Bronchial epithelial cell (primary cell): ENCODE measurements around the gene HNRNPC. TPM values are rescaled to one million over a fixed set of nuclear protein-coding genes. Genes with fewer than 3 reads are reported as not detected.
"Not testable (repeated sequence)": the region's sequence is repeated elsewhere in the genome, so short reads cannot be mapped to it uniquely, and the experiment has no call there.

ENCODE experiments used
- DNase-seq: peaks from one replicate; pipeline ENCODE4 v3.0.0-alpha.2; 2010; ENCODE audit warnings: low read depth
- FAIRE-seq: peaks from 2 replicates; lab custom pipeline; 2011; peaks lifted over from hg19 to GRCh38; lab: Jason Lieb, UNC
- H3K27me3 ChIP-seq: 2 replicates; pipeline ENCODE4 v1.5.1; 2011; ENCODE audit warnings: low read length; ENCODE audit not compliant: control insufficient read depth, insufficient read depth
- H3K36me3 ChIP-seq: 2 replicates; pipeline ENCODE4 v1.5.1; 2011; ENCODE audit warnings: low read length; ENCODE audit not compliant: control insufficient read depth, insufficient read depth
- H3K4me3 ChIP-seq: 2 replicates; pipeline ENCODE4 v1.5.1; 2011; ENCODE audit warnings: mild to moderate bottlenecking, low read depth, low read length, control low read depth
- CTCF ChIP-seq: IDR thresholded peaks from 2 replicates; pipeline ENCODE4 v1.5.1; 2011; ENCODE audit warnings: mild to moderate bottlenecking, moderate library complexity, low read length, control low read depth, inconsistent platforms; ENCODE audit not compliant: insufficient read depth, severe bottlenecking
- total RNA-seq: library from RNA; depleted of rRNA; stranded (reverse); fragments of >200 nt; gene quantifications from 2 replicates; pipeline ENCODE4 v1.2.1, GENCODE V29; 2014

Gene HNRNPC
- total RNA-seq, 1 donor from 2014 or later = 870 TPM

DNA sequence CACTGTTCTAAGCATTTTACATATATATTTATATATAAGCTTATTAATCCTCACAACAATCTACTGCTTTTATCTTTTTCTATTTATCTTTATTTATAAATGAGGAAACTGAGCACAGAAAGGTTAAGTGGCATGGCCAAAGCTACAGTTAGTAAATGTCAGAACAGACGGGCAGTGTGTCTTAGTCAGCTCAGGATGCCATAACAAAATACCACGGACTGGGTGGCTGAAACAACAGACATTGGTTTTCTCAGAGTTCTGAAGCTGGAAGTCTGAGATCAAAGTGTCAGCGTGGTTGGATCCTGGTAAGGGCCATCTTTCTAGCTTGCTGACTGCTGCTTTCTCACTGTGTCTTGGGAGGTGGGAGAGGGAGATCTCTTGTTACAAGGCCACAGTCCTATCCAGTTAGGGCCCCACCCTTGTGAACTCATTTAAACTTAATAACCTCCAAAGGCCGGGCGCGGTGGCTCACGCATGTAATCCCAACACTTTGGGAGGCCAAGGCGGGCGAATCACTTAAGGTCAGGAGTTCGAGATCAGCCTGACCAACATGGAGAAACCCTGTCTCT is 30.4 kb upstream of the HNRNPC start:
- FAIRE-seq (no peak), DNase-seq (no peak)
- TF ChIP-seq CTCF = no peak
- no peaks in the 10 kb centered on the region for H3K36me3 ChIP-seq
- H3K27me3 ChIP-seq = peaks cover 3% of the 10 kb centered on the region
- H3K4me3 ChIP-seq = no peak overlapping the region

- H3K27me3 ChIP-seq = peaks cover 3% of the 10 kb centered on the region
- FAIRE-seq = no peak
- no peak for TF ChIP-seq CTCF
Observed at GRCh38 chr14:21298358-21298757, 29.1 kb upstream of the HNRNPC start.

DNA sequence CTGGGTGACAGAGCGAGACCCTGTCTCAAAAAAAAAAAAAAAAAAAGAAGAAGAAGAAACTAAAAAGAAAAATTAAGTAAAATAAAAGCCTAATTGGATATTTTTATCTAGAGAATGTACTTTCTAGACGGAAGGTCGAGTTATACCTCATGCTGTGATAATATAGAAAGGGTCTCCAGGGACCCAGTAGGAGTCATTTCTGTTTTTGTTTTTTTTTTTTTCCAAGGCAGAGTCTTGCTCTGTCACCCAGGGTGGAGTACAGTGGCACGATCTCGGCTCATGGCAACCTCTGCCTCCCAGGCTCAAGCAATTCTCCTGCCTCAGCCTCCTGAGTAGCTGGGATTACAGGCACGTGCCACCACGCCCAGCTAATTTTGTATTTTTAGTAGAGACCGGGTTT is 24.8 kb upstream of the HNRNPC start:
- H3K27me3 ChIP-seq, FAIRE-seq, H3K4me3 ChIP-seq, H3K36me3 ChIP-seq, DNase-seq: not testable (repeated sequence)

More at GRCh38 chr14:21298358-21298757, 29.1 kb upstream of the HNRNPC start:
- DNase-seq = no peak
- no peaks in the 10 kb centered on the region for H3K36me3 ChIP-seq
- H3K4me3 ChIP-seq = no peak overlapping the region

DNA sequence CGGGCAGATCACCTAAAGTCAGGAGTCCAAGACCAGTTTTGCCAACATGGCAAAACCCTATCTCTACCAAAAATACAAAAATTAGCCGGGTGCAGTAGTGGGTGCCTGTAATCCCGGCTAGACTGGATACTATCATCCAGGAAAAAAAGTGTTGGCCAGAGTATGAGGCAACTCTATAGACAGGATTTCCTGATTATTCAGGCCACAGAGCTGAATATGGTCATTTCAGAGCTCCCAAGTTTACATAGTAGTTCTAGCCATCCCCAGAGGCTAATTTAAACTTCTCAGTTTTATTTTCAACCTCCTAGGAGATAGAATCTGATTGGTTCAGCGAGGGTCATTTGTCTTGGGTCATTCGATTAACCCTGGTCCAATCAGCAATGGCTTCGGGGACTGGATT is 17.9 kb upstream of the HNRNPC start:
- DNase-seq (no peak), FAIRE-seq (no peak)
- TF ChIP-seq CTCF = no peak
- Histone ChIP-seq H3K27me3 (no peaks in the 10 kb centered on the region), H3K36me3 (no peaks in the 10 kb centered on the region), H3K4me3 (no peak overlapping the region)

GRCh38 chr14:21286516-21286915 is 17.3 kb upstream of the HNRNPC start:
- not testable (repeated sequence) for H3K36me3 ChIP-seq, FAIRE-seq, H3K4me3 ChIP-seq, DNase-seq, H3K27me3 ChIP-seq

GRCh38 chr14:21281917-21282316 is 12.7 kb upstream of the HNRNPC start:
- not testable (repeated sequence) for H3K4me3 ChIP-seq, H3K36me3 ChIP-seq, H3K27me3 ChIP-seq, DNase-seq, FAIRE-seq

GRCh38 chr14:21279783-21280182 is 10.5 kb upstream of the HNRNPC start, which contains the start of gene RPGRIP1:
RPGRIP1 (plus strand) TSS chr14:21280083; CDS start chr14:21287977, 7,894 bp downstream.
- Histone ChIP-seq H3K27me3 (no peaks in the 10 kb centered on the region), H3K4me3 (no peak within 1 kb of the TSS), H3K36me3 (no peaks in the 10 kb centered on the region)
- FAIRE-seq (no peak), DNase-seq (no peak)
- no peak for TF ChIP-seq CTCF
